GM12872 (cell line): ENCODE measurements around the gene TMEM238.

Experiments
- CTCF ChIP-seq: IDR thresholded peaks from 3 replicates; pipeline ENCODE4 v1.5.1; 2011; ENCODE audit warnings: low read depth, mild to moderate bottlenecking, low read length, moderate library complexity; ENCODE audit not compliant: insufficient read depth

Gene TMEM238

GRCh38 chr19:55406826-55407549 is 22.9 kb upstream of the TMEM238 start:
- no peak for TF ChIP-seq CTCF

DNA sequence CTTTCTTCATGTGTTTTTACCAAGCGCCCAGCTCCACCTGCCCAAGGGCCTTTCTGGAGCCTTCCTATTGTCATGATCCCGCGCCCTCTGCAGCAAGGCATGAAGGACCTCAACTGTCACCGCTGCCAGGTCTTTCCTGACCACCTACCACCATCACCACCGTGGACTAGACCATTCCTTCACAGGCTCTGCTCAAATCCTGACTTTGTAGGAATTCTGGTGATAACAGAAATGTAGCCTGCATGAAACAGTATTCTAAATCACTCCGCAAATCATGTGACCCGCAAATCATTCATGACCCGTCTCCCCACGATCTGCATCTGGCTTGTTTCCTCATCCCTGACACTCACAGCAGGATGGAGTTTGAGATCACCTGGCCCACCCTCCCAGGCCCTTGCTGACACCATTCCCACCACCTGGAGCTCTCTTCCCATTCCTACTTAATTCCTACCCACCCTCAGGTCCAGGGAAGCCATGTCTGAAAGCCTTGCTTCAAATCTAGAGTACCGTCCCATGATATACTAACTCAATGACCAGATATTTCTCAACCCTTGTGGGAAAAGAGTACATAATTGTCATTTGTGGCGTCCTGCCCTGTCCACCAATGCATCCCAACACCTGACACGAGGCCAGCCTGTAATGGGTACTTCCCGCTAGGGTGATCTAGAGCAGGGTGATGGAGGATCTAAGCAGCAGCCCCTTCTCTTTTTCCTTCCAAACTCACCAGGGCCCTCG is 22.2 kb upstream of the TMEM238 start:
- TF ChIP-seq CTCF = no peak

DNA sequence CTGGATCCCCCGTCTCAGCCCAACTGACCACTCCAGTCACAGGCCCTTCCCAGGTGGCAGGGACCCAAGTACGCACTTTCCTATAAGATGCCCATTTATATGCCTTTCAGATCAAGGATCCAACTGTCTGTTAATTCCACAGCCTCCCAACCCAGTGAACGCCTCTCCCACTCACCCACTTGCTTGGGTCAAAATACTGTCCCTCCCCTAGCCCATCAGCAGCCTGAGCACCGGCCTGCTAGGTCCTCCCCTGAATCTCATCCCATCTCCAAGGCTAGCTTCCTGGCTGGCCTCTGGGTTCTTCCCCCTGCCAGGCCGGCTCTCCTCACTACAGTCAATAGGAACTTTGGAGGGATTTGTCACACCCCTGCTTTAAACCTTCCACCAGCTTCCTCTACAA is 21.5 kb upstream of the TMEM238 start:
- no peak for TF ChIP-seq CTCF

GRCh38 chr19:55402509-55402908 is 18.4 kb upstream of the TMEM238 start:
- TF ChIP-seq CTCF = no peak

DNA sequence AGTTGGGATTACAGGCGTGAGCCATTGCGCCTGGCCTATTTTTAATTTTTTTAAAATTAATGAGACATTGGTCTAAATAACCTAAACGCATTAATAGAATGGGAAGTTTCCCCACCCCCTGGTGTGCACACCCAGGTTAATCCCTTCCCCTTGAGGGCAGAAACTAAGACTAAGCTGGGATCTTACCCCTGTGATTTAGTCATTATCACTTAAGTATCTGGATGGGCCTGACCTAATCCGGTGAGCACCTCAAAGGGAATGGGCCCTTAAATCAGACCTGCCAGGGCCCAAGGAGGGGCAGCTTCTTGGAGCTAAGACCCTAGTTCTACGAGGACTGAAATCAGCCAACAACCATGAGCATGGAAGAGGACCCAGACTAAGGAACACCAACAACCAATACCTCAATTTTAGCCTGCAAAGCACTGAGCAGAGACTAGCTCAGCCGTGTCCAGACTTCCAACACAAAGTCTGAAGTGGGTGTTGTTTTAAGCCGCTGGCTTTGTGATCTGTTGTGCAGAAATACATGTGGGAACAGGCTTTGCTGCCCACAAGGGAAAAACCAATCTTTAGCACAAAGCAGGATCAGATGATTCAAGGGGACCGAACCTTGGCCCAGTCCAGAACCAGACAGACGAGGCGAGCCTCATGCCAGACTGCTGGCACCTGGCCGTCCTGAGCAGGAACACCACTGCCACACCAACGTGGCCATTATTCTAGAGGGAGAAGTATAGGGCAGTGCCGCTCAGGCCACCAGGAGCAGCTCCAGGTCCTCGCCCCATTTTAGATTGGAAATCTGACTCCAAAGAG is 16.4 kb upstream of the TMEM238 start:
- TF ChIP-seq CTCF = no peak

DNA sequence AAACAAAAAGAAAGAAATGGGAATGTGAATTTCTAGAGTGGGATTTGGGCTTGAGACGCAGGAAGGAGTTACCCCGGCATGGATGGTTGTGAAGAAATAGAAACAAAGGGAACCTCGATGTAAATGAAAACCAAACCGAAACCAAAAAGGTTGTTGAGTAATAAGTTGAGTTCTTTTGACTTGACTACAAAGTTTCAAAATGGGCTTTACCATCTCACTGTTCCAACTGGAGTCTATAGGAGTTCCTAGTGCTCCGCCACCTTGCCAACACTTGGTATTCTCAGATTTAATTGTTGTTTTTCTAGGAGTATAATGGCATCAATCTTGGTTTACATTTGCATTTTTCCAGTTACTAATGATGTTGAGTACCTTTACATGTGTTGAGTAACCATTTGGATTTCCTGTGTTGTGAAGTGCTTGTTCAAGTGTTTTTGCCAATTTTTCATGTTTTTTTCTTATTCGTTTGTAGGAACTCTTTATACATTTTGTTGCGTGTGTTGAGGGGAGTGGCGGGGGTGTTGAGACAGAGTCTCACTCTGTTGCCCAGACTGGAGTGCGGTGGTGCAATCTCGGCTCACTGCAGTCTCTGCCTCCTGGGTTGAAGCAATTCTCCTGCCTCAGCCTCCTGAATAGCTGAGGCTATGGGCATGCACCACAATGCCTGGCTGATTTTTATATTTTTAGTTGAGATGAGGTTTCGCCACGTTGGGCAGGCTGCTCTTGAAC is 14.3 kb upstream of the TMEM238 start:
- TF ChIP-seq CTCF = no peak
